ENCODE results near the gene TBCEL. TPM values are rescaled to one million over a fixed set of nuclear protein-coding genes. Genes with fewer than 3 reads are reported as not detected.

TBCEL gene
- total RNA-seq, 1 donor from 2014 or later, result 19.7 TPM

- peaks cover 12% of the 10 kb centered on the region for H3K36me3 Mint-ChIP-seq (ENCODE audit: low read depth)
- H3K27me3 Mint-ChIP-seq (ENCODE audit: low read depth), result no peaks in the 10 kb centered on the region
- no peak overlapping the region for H3K4me3 Mint-ChIP-seq
- no peak overlapping the region for H3K27ac Mint-ChIP-seq (ENCODE audit: unreplicated experiment)
- no peak for DNase-seq (ENCODE audit: low read depth, low spot score)
- TF ChIP-seq, protein P1, sequence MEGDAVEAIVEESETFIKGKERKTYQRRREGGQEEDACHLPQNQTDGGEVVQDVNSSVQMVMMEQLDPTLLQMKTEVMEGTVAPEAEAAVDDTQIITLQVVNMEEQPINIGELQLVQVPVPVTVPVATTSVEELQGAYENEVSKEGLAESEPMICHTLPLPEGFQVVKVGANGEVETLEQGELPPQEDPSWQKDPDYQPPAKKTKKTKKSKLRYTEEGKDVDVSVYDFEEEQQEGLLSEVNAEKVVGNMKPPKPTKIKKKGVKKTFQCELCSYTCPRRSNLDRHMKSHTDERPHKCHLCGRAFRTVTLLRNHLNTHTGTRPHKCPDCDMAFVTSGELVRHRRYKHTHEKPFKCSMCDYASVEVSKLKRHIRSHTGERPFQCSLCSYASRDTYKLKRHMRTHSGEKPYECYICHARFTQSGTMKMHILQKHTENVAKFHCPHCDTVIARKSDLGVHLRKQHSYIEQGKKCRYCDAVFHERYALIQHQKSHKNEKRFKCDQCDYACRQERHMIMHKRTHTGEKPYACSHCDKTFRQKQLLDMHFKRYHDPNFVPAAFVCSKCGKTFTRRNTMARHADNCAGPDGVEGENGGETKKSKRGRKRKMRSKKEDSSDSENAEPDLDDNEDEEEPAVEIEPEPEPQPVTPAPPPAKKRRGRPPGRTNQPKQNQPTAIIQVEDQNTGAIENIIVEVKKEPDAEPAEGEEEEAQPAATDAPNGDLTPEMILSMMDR (conservative IDR thresholded peaks at IDR 0.05), result no peak
- H3K9me3 Mint-ChIP-seq, result peaks cover 2% of the 10 kb centered on the region
- H3K4me1 Mint-ChIP-seq, result no peaks in the 10 kb centered on the region
Observed at GRCh38 chr11:121089566-121089965, 65.7 kb downstream of the TBCEL start.

DNA sequence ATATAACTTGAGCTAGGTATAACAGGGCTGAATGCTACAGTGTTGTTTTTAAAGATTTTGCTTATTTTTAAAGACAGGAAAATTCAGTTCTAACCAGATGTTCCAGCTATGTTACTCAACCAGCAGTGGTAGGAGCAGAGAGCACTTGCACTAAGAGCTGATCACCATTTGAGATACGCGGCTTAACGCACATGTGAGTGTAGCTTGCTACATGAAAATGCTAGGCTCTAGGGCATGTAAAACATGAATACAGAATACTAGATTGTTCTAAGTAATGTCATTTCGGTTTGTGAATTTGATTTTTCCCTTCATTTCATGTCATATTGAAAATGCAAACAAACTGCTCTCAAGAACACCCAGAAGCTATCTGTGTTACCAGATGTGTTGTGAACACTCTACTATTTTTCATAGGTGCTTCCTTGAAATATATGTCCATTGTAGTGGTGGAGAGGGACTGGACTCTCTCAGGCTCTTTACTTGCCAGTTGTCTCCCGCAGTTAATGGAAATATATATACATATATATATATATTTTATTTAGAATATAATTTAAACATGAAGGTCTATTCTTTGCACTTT lies 66.3 kb downstream of the TBCEL start:
- no peak overlapping the region for H3K27ac Mint-ChIP-seq (ENCODE audit: unreplicated experiment)
- no peaks in the 10 kb centered on the region for H3K27me3 Mint-ChIP-seq (ENCODE audit: low read depth)
- peaks cover 12% of the 10 kb centered on the region for H3K36me3 Mint-ChIP-seq (ENCODE audit: low read depth)
- no peak for DNase-seq (ENCODE audit: low read depth, low spot score)
- TF ChIP-seq, protein P1 (conservative IDR thresholded peaks at IDR 0.05), result no peak
- peaks cover 6% of the 10 kb centered on the region for H3K9me3 Mint-ChIP-seq
- no peaks in the 10 kb centered on the region for H3K4me1 Mint-ChIP-seq
- H3K4me3 Mint-ChIP-seq, result no peak overlapping the region

DNA sequence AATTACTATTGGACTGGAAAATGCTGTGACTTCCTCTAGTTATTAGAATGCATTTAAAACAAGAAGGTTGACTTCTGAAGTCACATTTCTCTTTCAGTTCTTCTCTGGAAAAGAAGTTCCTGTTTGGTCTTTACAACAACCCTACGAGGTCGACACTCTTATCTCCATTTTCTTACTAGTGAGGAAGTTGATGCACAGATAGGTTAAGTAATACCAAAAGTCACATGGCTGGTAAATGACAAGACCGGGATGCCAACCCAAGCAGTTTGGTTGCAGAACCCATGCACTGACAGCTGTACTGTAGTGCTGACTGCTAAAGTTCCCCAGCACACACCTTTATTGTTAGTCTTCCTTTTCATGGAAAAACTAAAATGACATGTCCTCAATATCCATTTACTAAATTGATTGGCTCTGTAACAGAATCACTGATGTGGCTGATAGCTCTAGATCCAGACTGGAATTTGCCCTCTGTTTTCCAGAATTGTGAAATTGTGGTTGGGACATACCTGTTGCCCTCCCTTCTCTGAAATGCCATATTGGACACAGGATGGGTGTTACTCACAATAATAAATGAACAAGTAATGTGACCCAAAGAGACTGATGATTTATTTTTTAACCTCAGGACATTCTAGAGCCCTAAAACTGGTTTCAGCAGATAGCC lies 67.7 kb downstream of the TBCEL start:
- Mint-ChIP-seq H3K27me3 (ENCODE audit: low read depth) (no peaks in the 10 kb centered on the region), H3K27ac (ENCODE audit: unreplicated experiment) (no peak overlapping the region), H3K36me3 (ENCODE audit: low read depth) (peaks cover 11% of the 10 kb centered on the region)

GRCh38 chr11:121095561-121095960 lies 71.7 kb downstream of the TBCEL start:
- H3K27me3 Mint-ChIP-seq (ENCODE audit: low read depth), result no peaks in the 10 kb centered on the region
- H3K36me3 Mint-ChIP-seq (ENCODE audit: low read depth), result peaks cover 2% of the 10 kb centered on the region
- TF ChIP-seq, protein P1 (conservative IDR thresholded peaks at IDR 0.05), result no peak
- no peak overlapping the region for H3K4me3 Mint-ChIP-seq
- H3K4me1 Mint-ChIP-seq, result no peaks in the 10 kb centered on the region
- H3K9me3 Mint-ChIP-seq, result peaks cover 8% of the 10 kb centered on the region
- no peak for DNase-seq (ENCODE audit: low read depth, low spot score)
- no peak overlapping the region for H3K27ac Mint-ChIP-seq (ENCODE audit: unreplicated experiment)

More for the DNA sequence above, 67.7 kb downstream of the TBCEL start:
- no peak for DNase-seq (ENCODE audit: low read depth, low spot score)
- TF ChIP-seq, protein P1 (conservative IDR thresholded peaks at IDR 0.05), result no peak
- Mint-ChIP-seq H3K9me3 (peaks cover 8% of the 10 kb centered on the region), H3K4me3 (no peak overlapping the region), H3K4me1 (no peaks in the 10 kb centered on the region)

GRCh38 chr11:121099364-121099763 lies 75.5 kb downstream of the TBCEL start:
- peaks cover 6% of the 10 kb centered on the region for H3K9me3 Mint-ChIP-seq
- TF ChIP-seq, protein P1 (conservative IDR thresholded peaks at IDR 0.05), result no peak

More at GRCh38 chr11:121099364-121099763, 75.5 kb downstream of the TBCEL start:
- no peak overlapping the region for H3K4me3 Mint-ChIP-seq
- DNase-seq (ENCODE audit: low read depth, low spot score), result no peak
- no peaks in the 10 kb centered on the region for H3K27me3 Mint-ChIP-seq (ENCODE audit: low read depth)
- no peaks in the 10 kb centered on the region for H3K36me3 Mint-ChIP-seq (ENCODE audit: low read depth)
- no peak overlapping the region for H3K27ac Mint-ChIP-seq (ENCODE audit: unreplicated experiment)
- no peaks in the 10 kb centered on the region for H3K4me1 Mint-ChIP-seq

Measured in neural crest cell (in vitro differentiated cells).